ENCODE measurements around the gene MCRS1. TPM values are rescaled to one million over a fixed set of nuclear protein-coding genes. Genes with fewer than 3 reads are reported as not detected.
A peak's percentile ranks its signal among the peaks of the same experiment; 100 is the strongest.

The MCRS1 gene
- polyA plus RNA-seq, result 109 and 112 TPM in 2 replicates
- 56.0 and 64.8 TPM in 2 replicates for polyA minus RNA-seq

- peak within 1 kb of the TSS; percentile 99 for H3K4me2 ChIP-seq (ENCODE audit: low read length)
- TF ChIP-seq SMC3 (conservative IDR thresholded peaks at IDR 0.05; ENCODE audit: poor library complexity) (peak; percentile 36), RAD21 (conservative IDR thresholded peaks at IDR 0.05) (peak; percentile 24), REST (IDR thresholded peaks at IDR 0.05; ENCODE audit: borderline replicate concordance) (peak; percentile 76), EZH2 (IDR thresholded peaks at IDR 0.05; ENCODE audit: borderline replicate concordance, insufficient read depth, low read length, poor library complexity, severe bottlenecking) (no peak), TAF1 (IDR thresholded peaks at IDR 0.05; ENCODE audit: low read depth) (peak; percentile 64), EP300 (conservative IDR thresholded peaks at IDR 0.05; ENCODE audit: poor library complexity, severe bottlenecking) (peak; percentile 72), CTCF (IDR thresholded peaks at IDR 0.05; ENCODE audit: poor library complexity, severe bottlenecking) (peak; percentile 23), MXI1 (conservative IDR thresholded peaks at IDR 0.05; ENCODE audit: poor library complexity, severe bottlenecking) (peak; percentile 96), POLR2AphosphoS5 (IDR thresholded peaks at IDR 0.05) (peak; percentile 99)
Measured at GRCh38 chr12:49567611-49568441, at the start of gene MCRS1. MCRS1 (minus strand) TSS chr12:49568142; CDS start chr12:49566731, 1,411 bp downstream.

GRCh38 chr12:49616533-49617219, 48.7 kb upstream of the MCRS1 start:
- H3F3A ChIP-seq (ENCODE audit: insufficient read depth, low read length, poor library complexity, severe bottlenecking), result no peaks in the 10 kb centered on the region
- no peaks in the 10 kb centered on the region for H3K79me2 ChIP-seq (replicated peaks; ENCODE audit: insufficient read depth, low read length)
- no peaks in the 10 kb centered on the region for H4K20me1 ChIP-seq (ENCODE audit: insufficient read depth)
- H3K27me3 ChIP-seq (ENCODE audit: insufficient read depth, low read depth, low read length), result no peaks in the 10 kb centered on the region
- no peak overlapping the region for H3K27ac ChIP-seq (ENCODE audit: low read length)
- H3K9ac ChIP-seq (ENCODE audit: low read length), result no peak overlapping the region
- H3K9me2 ChIP-seq (ENCODE audit: insufficient read depth, low read length), result no peaks in the 10 kb centered on the region
- H3K9me3 ChIP-seq (ENCODE audit: low read length), result no peaks in the 10 kb centered on the region
- H2AFZ ChIP-seq (ENCODE audit: low read depth, low read length), result no peak overlapping the region
- no peak overlapping the region for H3K4me2 ChIP-seq (ENCODE audit: low read length)
- H3K36me3 ChIP-seq (ENCODE audit: insufficient read depth, low read length), result no peaks in the 10 kb centered on the region
- TF ChIP-seq MXI1 (conservative IDR thresholded peaks at IDR 0.05; ENCODE audit: poor library complexity, severe bottlenecking), result no peak
- no peak for TF ChIP-seq EZH2 (IDR thresholded peaks at IDR 0.05; ENCODE audit: borderline replicate concordance, insufficient read depth, low read length, poor library complexity, severe bottlenecking)
- no peak for TF ChIP-seq CTCF (IDR thresholded peaks at IDR 0.05; ENCODE audit: poor library complexity, severe bottlenecking)
- TF ChIP-seq TAF1 (IDR thresholded peaks at IDR 0.05; ENCODE audit: low read depth), result no peak
- no peak for TF ChIP-seq POLR2AphosphoS5 (IDR thresholded peaks at IDR 0.05)
- no peak for TF ChIP-seq REST (IDR thresholded peaks at IDR 0.05; ENCODE audit: borderline replicate concordance)
- no peak for TF ChIP-seq EP300 (conservative IDR thresholded peaks at IDR 0.05; ENCODE audit: poor library complexity, severe bottlenecking)
- TF ChIP-seq RAD21 (conservative IDR thresholded peaks at IDR 0.05), result no peak
- no peak for TF ChIP-seq SMC3 (conservative IDR thresholded peaks at IDR 0.05; ENCODE audit: poor library complexity)
- no peak overlapping the region for H3K4me3 ChIP-seq (ENCODE audit: low read length)

More at GRCh38 chr12:49567611-49568441, at the start of gene MCRS1:
- Histone ChIP-seq H3K27me3 (ENCODE audit: insufficient read depth, low read depth, low read length) (no peaks in the 10 kb centered on the region), H3K4me3 (ENCODE audit: low read length) (peak within 1 kb of the TSS; percentile 95), H3K9ac (ENCODE audit: low read length) (peak within 1 kb of the TSS; percentile 83), H3K79me2 (replicated peaks; ENCODE audit: insufficient read depth, low read length) (peaks cover 11% of the 10 kb centered on the region), H3K9me2 (ENCODE audit: insufficient read depth, low read length) (no peaks in the 10 kb centered on the region), H3K9me3 (ENCODE audit: low read length) (no peaks in the 10 kb centered on the region), H4K20me1 (ENCODE audit: insufficient read depth) (no peaks in the 10 kb centered on the region), H2AFZ (ENCODE audit: low read depth, low read length) (peak within 1 kb of the TSS; percentile 70), H3K36me3 (ENCODE audit: insufficient read depth, low read length) (no peaks in the 10 kb centered on the region), H3F3A (ENCODE audit: insufficient read depth, low read length, poor library complexity, severe bottlenecking) (no peaks in the 10 kb centered on the region), H3K27ac (ENCODE audit: low read length) (peak within 1 kb of the TSS; percentile 83)

All from neural cell (in vitro differentiated cells).